ENCODE results near the gene GALR2. TPM values are rescaled to one million over a fixed set of nuclear protein-coding genes. Genes with fewer than 3 reads are reported as not detected.
"Not testable (repeated sequence)": the region's sequence is repeated elsewhere in the genome, so short reads cannot be mapped to it uniquely, and the experiment has no call there.

GALR2 gene
- total RNA-seq (2014; rRNA removed; shearing (Covaris generic)) = 1.1 and 2.1 TPM in 2 replicates

- DNase-seq (ENCODE audit: low spot score) = no peak
These were observed at the start of gene GALR2 for GRCh38 chr17:76074390-76075363. Gene GALR2 (plus strand): TSS chr17:76074781. CDS start chr17:76074884, 103 bp downstream.

- no peak for DNase-seq (ENCODE audit: low spot score)
These were observed 49.3 kb upstream of the GALR2 start for GRCh38 chr17:76025294-76025693.

- peak; percentile 65 for DNase-seq (ENCODE audit: low spot score)
These were observed 47.8 kb upstream of the GALR2 start for GRCh38 chr17:76026714-76027158.

DNA sequence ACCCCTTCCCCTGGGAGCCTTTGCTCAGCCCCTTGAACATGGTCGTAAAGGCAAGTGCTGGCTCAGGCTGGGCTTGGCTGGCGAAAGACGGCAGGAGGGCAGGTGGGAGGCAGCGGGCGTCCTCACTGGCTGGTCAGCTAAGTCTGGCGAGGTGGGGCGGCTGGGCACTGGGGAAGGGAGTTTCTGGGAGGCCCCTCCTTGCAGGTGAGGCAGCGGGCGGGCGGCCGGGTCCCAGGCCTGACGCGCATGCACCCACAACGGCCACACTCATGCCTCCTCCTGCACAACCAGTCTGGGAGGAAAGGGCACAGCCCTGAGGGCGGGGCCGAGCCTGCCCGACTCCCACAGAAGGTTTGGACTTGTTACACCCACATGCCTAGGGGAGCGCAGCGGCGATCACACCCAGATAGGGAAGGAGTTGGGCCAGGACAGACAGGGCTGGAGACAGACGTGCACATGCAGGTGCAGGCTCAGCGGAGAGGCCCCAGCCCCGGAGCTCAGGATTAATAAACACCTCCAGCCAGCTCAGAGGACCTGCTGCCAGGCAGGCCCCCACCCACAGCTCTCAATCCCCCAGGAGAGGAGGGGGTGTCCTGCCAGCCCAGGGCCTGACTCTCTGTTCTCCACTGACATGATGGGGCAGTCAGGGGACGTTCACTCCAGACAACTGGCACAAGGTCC, 47.3 kb upstream of the GALR2 start, which contains the start of gene EVPL:
Gene EVPL (minus strand): TSS at position 148 of the 681 bp plus-strand sequence. CDS start 108 bp downstream, at position 40.
- peak; percentile 91 for DNase-seq (ENCODE audit: low spot score)

DNA sequence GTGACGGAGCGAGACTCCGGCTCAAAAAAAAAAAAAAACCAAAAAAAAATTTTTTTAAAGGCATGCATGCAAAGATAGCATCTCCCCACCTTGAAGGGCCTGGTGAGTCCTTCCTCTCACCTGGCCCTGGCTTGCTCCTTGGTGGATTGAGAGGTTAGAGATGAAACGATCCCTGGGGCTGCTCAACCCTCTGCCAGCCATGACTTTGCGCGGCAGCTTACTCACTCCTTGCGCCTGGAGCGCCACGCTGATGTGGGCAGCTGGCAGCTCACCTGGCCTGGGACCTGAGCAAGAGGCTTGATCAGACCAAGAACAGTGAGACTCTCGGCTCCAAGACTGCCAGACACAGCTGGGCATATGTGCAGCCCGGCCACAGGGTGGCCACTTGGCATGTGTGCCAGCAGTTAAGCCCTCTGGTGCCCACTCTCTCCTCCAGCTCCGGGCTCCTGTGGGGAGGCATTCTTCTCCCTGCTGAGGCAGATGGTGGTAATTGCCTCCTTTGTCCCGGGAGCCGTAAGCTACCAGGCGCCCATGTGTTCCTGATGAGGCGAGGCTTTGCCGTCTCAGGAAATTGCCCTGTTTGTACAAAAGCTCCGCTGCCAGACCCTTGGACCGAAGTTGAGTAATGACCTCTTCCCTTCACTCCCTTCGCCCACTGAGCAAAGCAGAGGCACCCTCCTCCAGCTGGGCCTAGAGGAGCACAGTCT, 42.4 kb upstream of the GALR2 start:
- peak; percentile 57 for DNase-seq (ENCODE audit: low spot score)

- no peak for DNase-seq (ENCODE audit: low spot score)
These were observed 41.8 kb upstream of the GALR2 start for GRCh38 chr17:76032780-76033108.

GRCh38 chr17:76033139-76033538, 41.4 kb upstream of the GALR2 start:
- no peak for DNase-seq (ENCODE audit: low spot score)

GRCh38 chr17:76034428-76035350, 39.9 kb upstream of the GALR2 start:
- no peak for DNase-seq (ENCODE audit: low spot score)

DNA sequence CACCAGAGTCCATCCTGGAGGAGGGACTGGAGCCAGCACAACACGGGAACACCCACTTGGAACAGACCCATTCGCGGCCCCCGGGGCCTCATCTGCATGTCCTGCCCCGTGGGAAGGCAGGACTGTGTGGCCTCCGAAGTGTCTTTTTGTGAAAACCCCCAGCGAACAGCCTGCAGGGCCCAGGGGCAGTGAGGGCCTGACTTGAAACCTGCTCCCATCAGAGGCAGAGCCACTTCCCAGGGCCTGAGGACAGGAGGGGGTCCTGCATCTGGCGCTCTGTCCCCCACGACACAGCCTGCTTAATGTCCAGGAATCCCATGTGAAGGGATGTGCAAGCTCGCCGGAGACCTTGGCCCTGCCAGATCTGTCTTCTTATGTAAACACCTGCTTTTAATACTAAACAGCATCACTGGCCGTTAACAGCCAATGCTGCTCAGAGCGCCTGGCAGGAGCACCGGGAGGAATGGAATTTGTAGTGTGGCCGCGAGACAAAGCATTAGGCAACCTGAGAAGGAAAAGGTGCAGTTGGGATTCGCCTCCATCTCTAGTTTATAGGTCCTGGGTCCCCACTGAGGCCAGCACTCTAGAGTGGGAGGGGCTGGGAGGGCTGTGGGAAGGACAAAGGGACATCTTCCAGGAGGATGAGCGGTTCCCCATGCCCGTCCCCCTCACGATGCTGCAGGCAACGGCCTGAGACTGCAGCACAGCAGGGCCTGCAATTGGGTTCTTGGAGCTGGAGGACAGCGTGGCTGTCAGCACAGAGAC, 37.9 kb upstream of the GALR2 start:
- no peak for DNase-seq (ENCODE audit: low spot score)

- DNase-seq (ENCODE audit: low spot score) = no peak
These were observed 36.5 kb upstream of the GALR2 start for GRCh38 chr17:76038050-76038449.

DNA sequence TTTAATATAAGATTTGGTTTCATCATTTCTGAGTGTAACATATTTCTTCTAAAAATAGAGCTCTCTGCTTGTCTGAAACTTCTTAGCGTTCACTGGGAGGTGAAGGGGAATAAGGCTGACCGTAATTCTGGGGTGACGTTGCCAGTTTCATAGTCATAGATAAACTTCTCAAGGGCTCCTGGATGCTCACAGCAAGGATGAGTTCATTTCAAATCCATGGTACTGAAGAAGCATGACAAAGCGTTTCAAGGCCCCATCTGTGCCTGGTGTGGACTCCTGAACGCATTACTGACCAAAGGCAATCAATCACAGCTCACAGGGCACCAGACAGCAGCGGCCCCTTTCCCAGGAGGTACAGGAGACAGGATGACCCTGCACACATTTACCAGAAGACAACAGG, 35.5 kb upstream of the GALR2 start:
- DNase-seq (ENCODE audit: low spot score) = no peak

GRCh38 chr17:76040376-76040775, 34.2 kb upstream of the GALR2 start:
- no peak for DNase-seq (ENCODE audit: low spot score)

- DNase-seq (ENCODE audit: low spot score) = not testable (repeated sequence)
These were observed 31.7 kb upstream of the GALR2 start for GRCh38 chr17:76042868-76043267.

GRCh38 chr17:76044475-76045007, 30.0 kb upstream of the GALR2 start:
- DNase-seq (ENCODE audit: low spot score) = not testable (repeated sequence)

DNA sequence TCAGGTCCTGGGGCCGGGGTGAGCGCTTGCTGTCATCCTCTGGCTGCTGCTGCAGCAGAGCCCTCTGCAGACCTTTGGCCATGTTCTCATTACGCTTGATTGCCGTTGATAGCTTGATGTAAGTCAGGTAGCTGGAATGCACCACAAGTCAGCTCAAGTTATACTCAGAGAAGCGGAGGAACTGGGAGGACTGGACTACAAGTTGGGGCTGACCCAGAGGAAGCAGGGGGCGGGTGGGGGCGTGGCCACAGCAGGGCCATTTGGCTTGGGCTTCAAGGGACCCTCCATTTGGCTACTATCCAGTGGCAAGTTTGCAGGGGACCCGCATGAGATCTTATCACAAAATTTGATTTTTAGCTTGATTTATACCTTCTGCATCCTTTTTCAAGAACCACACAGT, 28.5 kb upstream of the GALR2 start:
- no peak for DNase-seq (ENCODE audit: low spot score)

DNA sequence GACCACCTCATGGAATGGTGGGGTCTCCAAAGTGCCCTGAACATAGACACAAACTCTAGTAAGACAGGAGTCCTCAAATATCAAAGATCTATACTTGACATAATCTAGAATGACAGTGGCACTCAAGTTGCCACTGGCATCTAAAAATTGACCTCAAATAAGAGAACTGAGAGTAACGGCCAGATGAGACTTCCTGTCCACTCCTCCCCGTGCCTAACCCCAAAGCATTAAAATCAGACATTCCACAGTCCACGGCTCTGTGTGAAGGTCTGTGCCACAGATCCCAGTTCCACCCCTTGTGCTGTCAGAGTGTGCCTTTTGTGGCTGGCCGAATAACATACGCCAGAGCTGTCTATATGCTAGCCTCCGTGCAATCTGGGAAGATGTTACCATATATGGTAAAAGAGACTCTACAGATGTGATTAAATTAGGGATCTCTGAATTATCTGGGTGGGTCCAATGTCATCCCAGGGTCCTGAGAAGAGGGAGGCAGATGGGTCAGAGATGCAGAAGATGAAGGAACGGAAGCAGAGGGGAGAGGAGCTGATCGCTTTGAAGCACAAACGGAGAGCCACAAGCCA, 26.5 kb upstream of the GALR2 start:
- no peak for DNase-seq (ENCODE audit: low spot score)

GRCh38 chr17:76048711-76049110, 25.9 kb upstream of the GALR2 start:
- DNase-seq (ENCODE audit: low spot score) = no peak

GRCh38 chr17:76049239-76049638, 25.3 kb upstream of the GALR2 start:
- no peak for DNase-seq (ENCODE audit: low spot score)

DNA sequence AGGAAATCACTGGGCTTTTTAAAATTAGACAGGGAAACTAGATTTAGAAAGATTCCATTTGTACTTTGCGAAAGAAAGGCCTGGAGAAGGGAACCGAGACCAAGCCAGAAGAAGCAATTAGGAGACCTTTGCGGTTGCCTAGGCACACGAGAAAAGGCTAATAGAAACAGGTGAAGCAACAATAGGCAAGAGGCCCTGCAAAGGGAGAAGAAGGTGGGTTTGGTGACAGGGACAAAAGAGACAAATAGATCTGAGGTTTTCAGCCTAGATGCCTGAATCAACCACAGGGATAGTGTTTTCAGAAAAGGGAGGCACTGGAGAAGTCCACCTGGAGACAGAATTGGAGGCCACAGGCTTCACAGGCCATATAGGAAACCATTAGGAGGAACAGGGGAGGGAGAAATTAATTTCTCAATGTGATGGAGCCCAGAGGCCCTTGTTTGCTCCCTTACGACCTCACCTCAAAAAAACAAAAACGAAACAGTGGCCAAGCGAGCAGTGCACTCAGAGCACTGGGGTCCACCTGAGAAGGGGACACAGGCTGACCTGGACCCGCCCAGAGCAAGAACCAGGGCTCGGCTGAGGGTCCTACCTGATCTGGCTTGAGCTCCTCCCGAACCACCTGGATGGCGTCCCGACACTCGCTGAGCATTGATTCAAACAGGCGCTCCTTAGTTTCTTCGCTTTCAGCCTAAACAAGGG, 24.6 kb upstream of the GALR2 start:
- DNase-seq (ENCODE audit: low spot score) = no peak
